HG02970 (cell line): Measurements from ENCODE around the gene ZNF892.
A peak's percentile ranks its signal among the peaks of the same experiment; 100 is the strongest.
"Not testable (repeated sequence)": the region's sequence is repeated elsewhere in the genome, so short reads cannot be mapped to it uniquely, and the experiment has no call there.

Experiments used
- ATAC-seq: cut with Tn5 transposase; IDR thresholded peaks from one replicate; pipeline ENCODE4 v1.9.1; 2021; ENCODE audit warnings: mild to moderate bottlenecking, moderate library complexity, moderate number of reproducible peaks; ENCODE audit not compliant: unreplicated experiment, low FRiP score

The ZNF892 gene

DNA sequence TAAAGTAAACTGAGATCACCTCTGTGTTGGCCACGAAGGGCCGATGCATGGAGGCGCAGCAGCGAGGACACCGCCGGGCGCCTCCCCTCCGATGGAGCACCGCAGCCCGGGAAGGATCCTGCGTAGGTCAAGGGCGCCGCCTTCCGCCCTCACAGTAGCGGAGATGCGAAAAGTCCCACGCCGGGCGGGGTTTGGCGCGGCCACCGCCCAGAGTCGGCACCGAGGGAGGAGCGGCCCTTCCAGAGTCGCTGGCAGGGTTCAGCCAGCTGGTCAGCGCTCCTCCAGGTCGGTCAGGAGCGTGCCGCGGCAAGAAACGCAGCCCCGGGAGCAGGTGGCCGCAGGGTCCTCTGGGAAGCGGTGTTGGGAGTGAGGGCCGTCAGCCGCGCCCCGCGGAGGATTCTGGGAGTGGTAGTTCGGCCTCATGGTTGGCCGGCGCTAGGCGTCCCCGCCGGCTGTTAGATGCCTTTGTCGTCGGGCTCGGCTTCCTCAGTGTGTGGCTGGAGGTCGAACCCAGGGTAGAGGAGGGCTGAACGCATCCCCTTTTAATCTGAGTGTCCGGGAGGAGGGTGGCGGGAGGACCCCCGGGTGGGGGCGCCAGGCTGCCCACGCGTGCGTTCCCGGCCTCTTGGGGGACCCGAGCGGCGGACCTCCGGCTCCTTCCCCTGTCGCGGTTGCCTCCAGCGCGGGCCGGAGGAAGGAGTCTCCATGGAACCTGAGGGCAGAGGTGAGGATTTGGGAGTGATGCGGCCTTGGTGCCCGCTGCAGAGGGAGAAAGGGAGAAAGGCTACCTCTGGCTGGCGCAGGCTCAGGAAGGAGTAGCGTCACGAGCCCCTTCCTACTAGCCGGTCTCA, at the start of gene ZNF892:
Gene ZNF892 (plus strand): TSS at position 411 of the 851 bp plus-strand sequence. CDS start 295 bp downstream, at position 706.
- peak; percentile 90 for ATAC-seq

DNA sequence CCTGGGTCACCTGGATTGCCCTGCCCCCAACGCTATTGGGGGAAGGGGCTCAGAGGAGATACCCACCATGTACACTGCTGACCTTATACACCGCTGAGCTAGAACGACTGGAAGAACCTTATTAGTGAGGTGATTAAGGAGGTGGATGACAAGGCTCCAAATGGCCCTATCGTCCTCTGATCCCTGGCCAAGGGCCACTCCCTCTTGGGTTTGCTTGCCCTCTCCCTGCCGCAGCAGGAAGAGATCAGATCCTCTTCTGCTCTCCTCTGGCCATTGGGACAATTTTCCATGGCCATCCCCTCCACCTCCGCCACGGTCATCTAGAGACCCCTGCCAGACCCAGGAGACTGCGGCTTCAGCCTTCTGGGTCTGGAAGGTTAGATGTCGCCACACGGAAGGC, 48.9 kb upstream of the ZNF892 start:
- ATAC-seq, result no peak

- ATAC-seq, result peak; percentile 37
Observed at GRCh38 chr2:95158891-95159619, 48.3 kb upstream of the ZNF892 start.

GRCh38 chr2:95159690-95160449, 47.5 kb upstream of the ZNF892 start, which contains the start of gene ZNF514:
Gene ZNF514, minus strand, starts transcription at chr2:95159848. Its CDS starts 6,595 bp downstream, at chr2:95153253.
- ATAC-seq, result peak; percentile 86

GRCh38 chr2:95165030-95165370, 42.3 kb upstream of the ZNF892 start:
- ATAC-seq, result no peak

DNA sequence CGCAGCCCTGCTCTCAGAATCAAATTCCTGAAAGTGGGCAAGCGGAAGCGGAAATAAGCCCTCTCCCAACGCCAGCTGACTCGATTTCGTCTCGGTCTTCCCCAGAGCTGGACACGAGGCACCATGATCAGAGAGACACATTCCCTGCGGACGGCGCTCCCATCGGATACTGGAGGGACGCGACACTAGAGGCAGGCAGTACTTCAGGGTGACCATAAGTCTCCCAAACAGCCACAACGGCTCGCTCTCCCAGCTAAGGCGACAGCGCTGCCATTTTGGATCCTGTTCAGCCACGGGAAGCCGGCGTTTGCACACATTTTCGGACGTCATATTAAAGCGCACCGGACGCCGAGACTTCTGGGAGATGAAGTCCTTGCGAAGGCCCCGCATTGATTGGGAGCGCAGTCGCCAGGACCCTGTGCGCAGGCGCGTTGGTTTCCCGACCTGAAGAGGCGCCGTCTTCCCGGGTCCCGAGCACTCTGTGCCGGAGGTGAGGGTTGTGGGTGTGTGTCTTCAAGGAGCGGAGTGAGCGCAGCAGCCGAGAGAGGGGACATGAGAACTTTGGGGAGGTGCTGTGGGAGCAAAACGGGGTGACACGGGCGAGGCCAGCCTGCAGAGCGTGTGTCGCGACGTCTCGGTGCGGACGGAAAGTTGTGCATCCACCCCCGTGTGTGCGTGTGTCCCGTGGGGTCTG, 41.8 kb upstream of the ZNF892 start, which contains the start of gene ZNF2:
Gene ZNF2 (plus strand): TSS at position 439 of the 694 bp plus-strand sequence. CDS start 10,418 bp downstream, outside the sequence.
- ATAC-seq, result peak; percentile 92

GRCh38 chr2:95166065-95166763, 41.1 kb upstream of the ZNF892 start:
- no peak for ATAC-seq

DNA sequence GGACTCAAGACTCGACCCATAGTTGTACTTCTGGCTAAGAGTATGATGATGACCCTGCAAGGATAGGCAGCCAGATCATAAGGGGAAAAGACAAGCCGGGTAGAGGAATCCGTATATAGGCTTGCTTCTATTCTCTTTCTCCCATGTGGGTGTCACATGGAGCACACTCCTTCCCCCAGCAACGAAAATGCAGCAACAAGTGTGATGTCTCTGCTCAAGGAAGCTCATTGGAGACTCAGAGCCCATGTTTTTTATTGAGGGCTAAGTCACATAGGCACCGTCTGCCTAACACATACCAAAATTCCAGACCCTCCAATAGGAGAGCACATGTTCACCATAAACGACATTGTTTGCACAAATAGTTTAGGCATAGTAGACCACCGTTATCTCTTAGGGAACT, 35.4 kb upstream of the ZNF892 start:
- ATAC-seq, result no peak

DNA sequence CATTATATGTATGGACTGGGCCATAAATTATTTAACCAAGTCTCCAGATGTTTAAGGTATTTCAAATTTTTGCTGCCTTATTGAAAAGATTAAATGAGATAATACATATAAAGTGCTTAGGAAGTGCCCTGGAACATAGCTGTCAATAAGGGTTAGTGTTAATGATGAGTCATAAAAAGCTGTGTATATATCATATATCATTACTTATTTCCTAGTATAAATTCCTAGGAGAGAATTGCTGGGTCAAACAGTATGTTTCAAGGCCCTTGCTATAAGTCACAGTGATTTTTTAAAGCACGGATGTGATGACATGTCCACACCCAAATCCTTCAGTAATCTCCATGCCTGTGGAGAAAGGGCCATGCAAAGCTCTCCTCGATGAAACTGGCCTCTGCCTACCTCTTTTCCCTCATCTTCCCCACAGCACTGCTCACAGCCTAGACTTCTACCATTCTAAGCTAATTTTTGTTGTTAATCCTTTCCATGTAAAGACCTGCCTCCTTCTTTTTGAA, 33.2 kb upstream of the ZNF892 start:
- ATAC-seq, result no peak

GRCh38 chr2:95179451-95179850, 27.9 kb upstream of the ZNF892 start:
- ATAC-seq, result no peak

GRCh38 chr2:95181774-95182173, 25.5 kb upstream of the ZNF892 start:
- no peak for ATAC-seq

GRCh38 chr2:95185197-95185596, 22.1 kb upstream of the ZNF892 start:
- ATAC-seq, result no peak

DNA sequence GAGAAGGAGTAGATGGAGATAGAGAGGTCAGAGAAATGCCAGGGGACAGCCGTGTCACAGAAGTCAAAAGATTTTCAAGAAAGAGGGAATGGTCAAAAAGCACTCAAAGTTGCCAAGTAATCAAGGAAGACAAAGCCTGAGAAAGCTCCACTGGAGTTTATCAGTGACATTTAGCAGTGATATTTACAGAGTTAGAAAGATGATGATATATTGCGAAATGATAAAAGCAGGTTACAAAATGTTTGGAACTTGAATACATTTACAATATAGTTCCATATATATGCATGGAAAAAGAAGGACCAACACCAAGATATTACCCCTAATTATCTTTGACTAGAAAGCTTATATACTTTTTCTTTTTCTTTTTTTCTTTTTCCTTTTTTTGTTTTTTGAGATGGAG, 21.3 kb upstream of the ZNF892 start:
- ATAC-seq, result no peak

GRCh38 chr2:95192956-95193355, 14.4 kb upstream of the ZNF892 start:
- not testable (repeated sequence) for ATAC-seq

DNA sequence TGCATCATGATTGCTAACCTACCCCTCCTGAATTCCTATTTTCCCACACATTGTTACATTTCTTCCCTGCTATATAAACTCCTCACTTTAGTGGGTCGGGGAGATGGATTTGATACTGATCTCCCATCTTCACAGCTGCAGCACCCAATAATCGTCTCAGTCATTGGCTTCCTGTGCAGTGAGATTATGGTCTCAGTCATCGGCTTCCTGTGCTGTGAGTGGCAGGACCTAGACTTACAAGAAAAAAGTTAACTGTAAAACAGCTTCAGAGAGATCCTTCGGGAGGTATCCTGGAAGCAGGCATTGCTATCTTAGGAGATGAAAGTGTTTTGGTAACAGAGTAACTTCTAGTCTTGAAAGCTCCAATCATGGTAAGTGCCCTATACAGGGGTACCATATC, 3.4 kb upstream of the ZNF892 start:
- ATAC-seq, result no peak

- no peak for ATAC-seq
Observed at GRCh38 chr2:95204396-95204795, 2.9 kb upstream of the ZNF892 start.

DNA sequence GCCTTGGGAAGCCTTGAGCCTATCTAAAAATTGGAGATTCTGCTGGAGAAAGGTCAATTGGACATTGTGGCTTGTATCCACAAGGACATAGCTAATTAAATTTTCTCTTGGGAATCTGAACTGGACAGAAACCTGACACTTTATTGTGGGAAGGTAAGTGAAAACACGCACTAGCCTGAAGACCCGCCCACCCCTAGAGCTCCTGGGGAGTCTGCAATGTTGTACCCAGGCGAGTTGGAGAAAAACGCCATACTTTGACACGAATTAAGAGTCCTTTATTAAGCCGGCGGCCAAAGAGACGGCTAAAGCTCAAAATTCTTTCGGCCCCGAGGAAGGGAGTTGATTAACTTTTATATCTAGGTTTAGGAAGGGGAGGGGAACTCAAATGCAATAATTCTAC, 1.2 kb upstream of the ZNF892 start:
- ATAC-seq, result no peak

DNA sequence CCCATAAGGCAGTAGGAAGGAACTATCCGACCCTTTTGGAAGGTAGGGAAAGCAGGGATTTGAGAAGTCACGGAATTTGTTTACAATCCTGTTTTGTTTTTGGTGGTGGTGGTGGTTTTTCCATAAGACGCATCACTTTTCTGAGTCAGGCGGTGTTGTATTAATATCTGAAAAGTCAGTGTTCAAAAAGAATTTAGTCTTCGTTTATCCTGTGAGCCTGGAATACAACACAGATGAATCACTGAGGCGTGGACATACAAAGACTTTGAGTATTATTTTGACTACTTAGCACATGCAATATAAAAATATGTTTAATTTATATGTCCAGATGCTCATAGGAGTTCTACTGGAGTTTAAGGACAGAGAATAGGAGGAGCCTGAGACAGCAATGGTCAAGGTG, 785 bp downstream of the ZNF892 start:
- ATAC-seq, result no peak

GRCh38 chr2:95215018-95215612, 7.8 kb downstream of the ZNF892 start:
- ATAC-seq, result no peak
